Measurements from ENCODE around the gene FHOD1. TPM values are rescaled to one million over a fixed set of nuclear protein-coding genes. Genes with fewer than 3 reads are reported as not detected.

FHOD1 gene
- total RNA-seq, 4 donors from 2014 or later, result 6.3 to 15.6 (median 8.4) TPM

- WGBS, 2 donors, result 94 to 96% methylated on average over 13 to 14 of the region's 14 CpGs
- TF ChIP-seq CTCF (IDR thresholded peaks at IDR 0.05), result no peak
- no peak for TF ChIP-seq POLR2A (IDR thresholded peaks at IDR 0.05)
- intact Hi-C loops (cut with DNase I; ENCODE audit: low total_unique reads), result no loop called here
- no peak for DNase-seq (ENCODE audit: low spot score in 2 of 2)
- no peak overlapping the region for H3K4me3 ChIP-seq (ENCODE audit: low read depth, poor library complexity, severe bottlenecking)
Measured at GRCh38 chr16:67287960-67288359, 40.7 kb upstream of the FHOD1 start.

DNA sequence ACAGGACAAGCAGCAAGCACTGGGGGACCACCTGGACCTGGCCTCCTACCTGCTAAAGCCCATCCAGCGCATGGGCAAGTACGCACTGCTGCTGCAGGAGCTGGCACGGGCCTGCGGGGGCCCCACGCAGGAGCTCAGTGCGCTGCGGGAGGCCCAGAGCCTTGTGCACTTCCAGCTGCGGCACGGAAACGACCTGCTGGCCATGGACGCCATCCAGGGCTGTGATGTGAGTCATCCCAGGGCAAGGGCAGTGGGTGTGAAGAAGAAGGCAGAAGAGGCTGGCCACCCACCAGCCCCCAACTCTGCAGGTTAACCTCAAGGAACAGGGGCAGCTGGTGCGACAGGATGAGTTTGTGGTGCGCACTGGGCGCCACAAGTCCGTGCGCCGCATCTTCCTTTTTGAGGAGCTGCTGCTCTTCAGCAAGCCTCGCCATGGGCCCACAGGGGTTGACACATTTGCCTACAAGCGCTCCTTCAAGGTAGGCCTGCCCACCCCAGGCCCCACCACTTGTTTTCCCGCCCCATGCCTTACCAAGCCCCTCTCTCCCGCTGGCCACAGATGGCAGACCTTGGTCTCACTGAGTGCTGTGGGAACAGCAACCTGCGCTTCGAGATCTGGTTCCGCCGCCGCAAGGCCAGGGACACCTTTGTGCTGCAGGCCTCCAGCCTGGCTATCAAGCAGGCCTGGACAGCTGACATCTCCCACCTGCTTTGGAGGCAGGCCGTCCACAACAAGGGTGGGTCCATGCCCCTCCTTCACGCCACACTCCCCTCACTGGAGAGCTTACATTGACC is 39.4 kb upstream of the FHOD1 start:
- intact Hi-C loops (cut with DNase I; ENCODE audit: low total_unique reads), result no loop called here
- 91 to 92% methylated on average over 28 of the region's 28 CpGs for WGBS, 2 donors
- H3K4me3 ChIP-seq (ENCODE audit: low read depth, poor library complexity, severe bottlenecking), result no peak overlapping the region
- TF ChIP-seq POLR2A (IDR thresholded peaks at IDR 0.05) (no peak), CTCF (IDR thresholded peaks at IDR 0.05) (no peak)
- DNase-seq (ENCODE audit: low spot score in 2 of 2), result no peak

DNA sequence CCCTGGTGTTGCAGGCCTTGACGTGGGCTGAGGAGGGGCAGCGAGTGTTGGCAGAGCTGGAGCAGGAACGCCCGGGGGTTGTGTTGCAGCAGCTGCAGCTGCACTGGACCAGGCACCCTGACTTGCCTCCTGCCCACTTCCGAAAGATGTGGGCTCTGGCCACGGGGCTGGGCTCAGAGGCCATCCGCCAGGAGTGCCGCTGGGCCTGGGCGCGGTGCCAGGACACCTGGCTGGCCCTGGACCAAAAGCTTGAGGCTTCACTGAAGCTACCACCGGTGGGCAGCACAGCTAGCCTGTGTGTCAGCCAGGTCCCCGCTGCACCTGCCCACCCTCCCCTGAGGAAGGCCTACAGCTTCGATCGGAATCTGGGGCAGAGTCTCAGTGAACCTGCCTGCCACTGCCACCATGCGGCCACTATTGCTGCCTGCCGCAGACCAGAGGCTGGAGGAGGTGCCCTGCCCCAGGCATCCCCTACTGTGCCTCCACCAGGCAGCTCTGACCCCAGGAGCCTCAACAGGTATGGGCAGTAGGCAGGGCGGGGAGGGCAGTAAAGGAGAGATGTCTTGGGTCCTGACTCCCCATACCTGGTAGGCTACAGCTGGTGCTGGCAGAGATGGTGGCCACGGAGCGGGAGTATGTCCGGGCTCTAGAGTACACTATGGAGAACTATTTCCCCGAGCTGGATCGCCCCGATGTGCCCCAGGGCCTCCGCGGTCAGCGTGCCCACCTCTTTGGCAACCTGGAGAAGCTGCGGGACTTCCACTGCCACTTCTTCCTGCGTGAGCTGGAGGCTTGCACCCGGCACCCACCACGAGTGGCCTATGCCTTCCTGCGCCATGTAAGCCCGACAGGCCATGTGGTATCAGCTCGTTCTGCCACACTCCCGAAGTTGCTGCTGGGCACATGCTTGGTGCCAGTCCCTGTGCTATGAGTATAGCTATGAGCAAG is 37.7 kb upstream of the FHOD1 start:
- no peak for TF ChIP-seq POLR2A (IDR thresholded peaks at IDR 0.05)
- TF ChIP-seq CTCF (IDR thresholded peaks at IDR 0.05), result no peak
- WGBS, 2 donors, result 75 to 88% methylated on average over 20 to 24 of the region's 34 CpGs
- H3K4me3 ChIP-seq (ENCODE audit: low read depth, poor library complexity, severe bottlenecking), result no peak overlapping the region
- intact Hi-C loops (cut with DNase I; ENCODE audit: low total_unique reads), result no loop called here
- no peak for DNase-seq (ENCODE audit: low spot score in 2 of 2)

GRCh38 chr16:67283826-67284555 is 36.7 kb upstream of the FHOD1 start:
- intact Hi-C loops (cut with DNase I; ENCODE audit: low total_unique reads), result no loop called here
- no peak overlapping the region for H3K4me3 ChIP-seq (ENCODE audit: low read depth, poor library complexity, severe bottlenecking)
- 90 to 92% methylated on average over 21 of the region's 21 CpGs for WGBS, 2 donors
- TF ChIP-seq CTCF (IDR thresholded peaks at IDR 0.05) (peak in 1 of 3 donors; percentile 16), POLR2A (IDR thresholded peaks at IDR 0.05) (no peak)
- no peak for DNase-seq (ENCODE audit: low spot score in 2 of 2)

DNA sequence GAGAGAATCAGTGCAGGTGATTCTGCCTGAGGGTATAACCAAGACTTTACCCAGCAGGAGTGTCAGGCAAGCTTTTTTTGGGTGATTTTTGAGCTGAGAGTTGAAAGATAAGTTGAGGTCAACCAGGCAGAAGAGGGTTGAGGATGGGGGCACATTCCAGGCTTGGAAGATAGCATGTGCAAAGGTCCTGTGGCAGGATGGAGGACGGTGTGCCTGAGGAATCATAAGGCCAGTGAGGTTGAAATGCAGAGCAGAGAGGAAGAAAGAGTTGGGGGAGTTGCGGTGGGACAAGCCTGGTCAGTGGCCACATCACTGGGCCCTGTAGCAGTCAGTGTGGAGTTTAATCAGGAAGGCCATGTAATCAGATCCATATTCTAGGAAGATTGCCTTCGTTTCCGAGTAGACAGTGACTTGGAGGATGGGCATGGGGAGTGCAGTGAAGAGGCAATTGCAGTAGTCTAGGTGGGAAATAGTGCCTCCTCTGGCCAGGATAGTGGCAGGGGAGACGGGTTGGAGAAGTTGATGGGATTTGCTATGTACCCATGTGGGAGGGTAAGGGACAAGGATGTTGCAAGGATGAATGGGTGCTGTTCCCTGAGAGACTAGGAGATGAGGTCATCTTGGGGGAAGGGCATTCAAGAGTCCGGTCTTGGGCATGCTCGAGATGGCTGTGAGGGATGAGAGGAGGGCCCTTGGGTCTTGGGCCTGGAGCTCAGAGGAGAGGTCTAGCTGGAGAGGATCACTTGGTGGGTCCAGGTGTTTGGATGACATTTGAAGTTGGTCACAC is 36.0 kb upstream of the FHOD1 start:
- 89% methylated on average over 7 of the region's 7 CpGs for WGBS, 2 donors
- H3K4me3 ChIP-seq (ENCODE audit: low read depth, poor library complexity, severe bottlenecking), result no peak overlapping the region
- intact Hi-C loops (cut with DNase I; ENCODE audit: low total_unique reads), result no loop called here
- no peak for TF ChIP-seq CTCF (IDR thresholded peaks at IDR 0.05)
- no peak for TF ChIP-seq POLR2A (IDR thresholded peaks at IDR 0.05)
- DNase-seq (ENCODE audit: low spot score in 2 of 2), result no peak

Measured in lower leg skin (tissue), 4 donors.